Keratinocyte (primary cell): ENCODE measurements around the gene AOAH.

ENCODE experiments used
- EZH2 ChIP-seq: IDR thresholded peaks from one replicate; pipeline ENCODE4 v1.6.1; 2012; ENCODE audit warnings: inconsistent platforms, mild to moderate bottlenecking, low read length, moderate library complexity
- TF ChIP-seq, protein P1 (sequence below), 3 experiments: IDR thresholded peaks in 1 of 3; conservative IDR thresholded peaks in 1 of 3; optimal IDR thresholded peaks in 1 of 3; 2 replicates in 2 of 3; 3 replicates in 1 of 3; pipeline versions ENCODE3 to v1.5.1; 2011; ENCODE audit warnings: low read length in 3 of 3, mild to moderate bottlenecking in 3 of 3, moderate library complexity in 2 of 3, control low read depth in 1 of 3, inconsistent platforms in 1 of 3; ENCODE audit not compliant: insufficient read depth in 2 of 3; ENCODE audit errors: extremely low read depth in 1 of 3

DNA sequence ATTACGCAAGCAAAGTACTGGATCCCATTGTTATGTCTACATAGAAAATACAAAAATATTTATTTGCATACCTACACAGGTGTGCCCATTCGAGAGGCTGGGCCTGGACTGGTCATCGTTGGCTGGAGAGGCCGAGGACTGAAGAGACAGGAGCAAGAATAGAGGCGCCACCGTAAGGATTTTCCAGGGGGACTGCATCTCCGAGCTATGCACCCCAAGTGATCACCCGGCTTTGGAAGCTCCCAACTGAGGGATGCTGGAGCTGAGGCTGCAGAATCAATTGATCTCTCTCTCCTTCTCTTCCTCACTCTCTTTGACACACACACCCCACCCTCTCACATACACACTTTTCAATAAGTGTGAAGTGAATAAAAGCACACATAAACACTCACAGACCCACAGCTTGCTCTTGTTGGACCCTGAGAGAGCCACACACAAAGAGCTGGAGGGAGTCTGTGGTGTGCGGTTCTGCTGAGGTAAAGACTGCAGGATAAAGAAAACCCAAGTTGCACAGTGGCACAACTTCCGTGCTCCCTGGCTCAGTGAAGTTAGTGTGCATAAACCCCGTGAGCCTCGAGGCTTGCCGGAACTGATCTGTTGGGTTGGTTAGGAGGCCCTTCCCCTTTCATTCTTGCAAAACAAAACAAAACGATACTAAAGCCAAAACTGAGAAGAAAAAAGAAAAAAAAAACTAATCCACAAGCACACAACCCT is at the start of gene AOAH:
- TF ChIP-seq, protein P1, sequence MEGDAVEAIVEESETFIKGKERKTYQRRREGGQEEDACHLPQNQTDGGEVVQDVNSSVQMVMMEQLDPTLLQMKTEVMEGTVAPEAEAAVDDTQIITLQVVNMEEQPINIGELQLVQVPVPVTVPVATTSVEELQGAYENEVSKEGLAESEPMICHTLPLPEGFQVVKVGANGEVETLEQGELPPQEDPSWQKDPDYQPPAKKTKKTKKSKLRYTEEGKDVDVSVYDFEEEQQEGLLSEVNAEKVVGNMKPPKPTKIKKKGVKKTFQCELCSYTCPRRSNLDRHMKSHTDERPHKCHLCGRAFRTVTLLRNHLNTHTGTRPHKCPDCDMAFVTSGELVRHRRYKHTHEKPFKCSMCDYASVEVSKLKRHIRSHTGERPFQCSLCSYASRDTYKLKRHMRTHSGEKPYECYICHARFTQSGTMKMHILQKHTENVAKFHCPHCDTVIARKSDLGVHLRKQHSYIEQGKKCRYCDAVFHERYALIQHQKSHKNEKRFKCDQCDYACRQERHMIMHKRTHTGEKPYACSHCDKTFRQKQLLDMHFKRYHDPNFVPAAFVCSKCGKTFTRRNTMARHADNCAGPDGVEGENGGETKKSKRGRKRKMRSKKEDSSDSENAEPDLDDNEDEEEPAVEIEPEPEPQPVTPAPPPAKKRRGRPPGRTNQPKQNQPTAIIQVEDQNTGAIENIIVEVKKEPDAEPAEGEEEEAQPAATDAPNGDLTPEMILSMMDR (optimal IDR thresholded peaks at IDR 0.05 in 1 of 3, IDR thresholded peaks at IDR 0.05 in 1 of 3, conservative IDR thresholded peaks at IDR 0.05 in 1 of 3; ENCODE audit: extremely low read depth in 1 of 3, insufficient read depth in 2 of 3, low read length in 3 of 3): no peak
- no peak for TF ChIP-seq EZH2
